ENCODE results near the gene TRIM29.

The TRIM29 gene

GRCh38 chr11:120098503-120099020 is 39.4 kb downstream of the TRIM29 start:
- in situ Hi-C loops (cut with MboI; ENCODE audit: low sequenced_read_pairs), result no loop called here

GRCh38 chr11:120097721-120098385 is 40.1 kb downstream of the TRIM29 start:
- in situ Hi-C loops (cut with MboI; ENCODE audit: low sequenced_read_pairs), result no loop called here

DNA sequence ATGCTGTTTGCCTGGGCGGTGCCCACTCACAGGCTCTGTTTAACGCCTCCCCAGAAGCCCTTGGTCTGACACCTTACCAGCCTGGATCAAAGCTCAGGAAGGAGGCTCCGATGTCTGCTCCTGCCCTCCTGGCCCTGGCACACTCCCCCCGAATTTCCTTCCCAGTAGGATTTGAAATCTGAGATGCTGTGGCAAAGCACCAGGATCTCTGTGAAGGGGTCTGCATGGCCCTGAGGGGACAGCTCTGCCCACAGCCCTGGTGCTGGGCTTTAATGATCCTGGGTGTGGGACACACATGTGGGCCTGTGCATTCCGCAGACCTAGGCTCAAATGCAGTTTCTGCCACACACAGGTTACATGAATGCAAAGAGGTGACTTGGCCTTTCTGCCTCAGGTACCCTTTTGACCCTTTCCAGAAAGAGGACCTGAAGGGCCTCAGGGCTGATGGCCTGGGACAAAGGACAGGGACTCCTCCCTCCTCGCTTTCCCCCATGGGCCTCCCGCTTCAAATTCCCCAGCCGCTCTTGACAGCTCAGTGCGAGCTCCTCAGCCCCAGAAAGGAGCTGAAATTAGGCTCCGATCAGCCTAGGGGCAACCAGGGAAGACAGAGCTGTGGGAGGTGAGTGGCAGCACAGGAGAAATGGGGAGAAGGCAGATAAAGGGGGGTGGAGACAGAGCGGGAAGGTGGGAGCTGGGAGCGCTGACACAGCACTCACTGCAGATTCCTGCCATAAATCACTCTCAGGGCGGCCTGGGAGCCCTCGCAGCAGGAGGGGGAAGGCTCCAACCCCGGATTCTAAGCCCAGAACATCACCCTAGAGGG is 41.3 kb downstream of the TRIM29 start:
- in situ Hi-C loops (cut with MboI; ENCODE audit: low sequenced_read_pairs), result no loop called here

DNA sequence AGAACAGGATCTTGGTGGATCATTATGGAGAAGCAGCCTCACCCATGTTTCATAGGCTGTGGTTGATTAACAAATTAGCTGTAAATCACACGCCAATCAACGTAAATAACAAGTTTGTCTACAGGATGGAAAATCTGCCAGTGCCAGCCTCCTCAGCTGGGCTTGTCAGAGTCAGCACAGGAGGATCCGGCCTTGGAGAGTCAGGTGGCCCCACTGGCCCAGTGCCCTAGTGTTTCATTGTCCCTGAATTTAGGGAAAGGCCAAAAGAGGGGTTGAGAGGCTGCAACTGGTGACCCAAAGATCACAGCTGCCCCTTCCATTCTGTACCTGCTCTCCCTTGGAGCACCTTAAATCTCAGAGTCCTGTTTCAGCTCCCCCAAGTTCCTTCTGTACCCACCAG is 42.4 kb downstream of the TRIM29 start:
- in situ Hi-C loops (cut with MboI; ENCODE audit: low sequenced_read_pairs), result no loop called here

DNA sequence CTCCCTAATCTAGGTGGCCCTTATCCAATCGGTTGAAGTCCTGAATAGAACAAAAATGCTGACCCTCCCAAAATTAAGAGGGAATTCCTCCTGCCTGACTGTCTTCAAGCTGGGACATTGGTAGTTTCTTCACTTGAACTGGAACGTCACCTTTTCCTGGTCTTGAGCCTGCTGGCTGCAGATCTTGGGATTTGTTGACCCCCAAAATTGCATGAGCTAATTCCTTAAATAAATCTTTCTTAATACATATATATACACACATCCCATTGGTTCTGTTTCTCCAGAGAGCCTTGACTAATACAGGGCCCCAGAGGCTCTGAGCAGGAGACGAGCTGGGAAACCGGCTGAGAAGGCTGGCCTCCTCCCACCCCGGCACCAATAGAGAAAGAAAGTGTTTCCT is 46.2 kb downstream of the TRIM29 start:
- in situ Hi-C loops (cut with MboI; ENCODE audit: low sequenced_read_pairs), result no loop called here

DNA sequence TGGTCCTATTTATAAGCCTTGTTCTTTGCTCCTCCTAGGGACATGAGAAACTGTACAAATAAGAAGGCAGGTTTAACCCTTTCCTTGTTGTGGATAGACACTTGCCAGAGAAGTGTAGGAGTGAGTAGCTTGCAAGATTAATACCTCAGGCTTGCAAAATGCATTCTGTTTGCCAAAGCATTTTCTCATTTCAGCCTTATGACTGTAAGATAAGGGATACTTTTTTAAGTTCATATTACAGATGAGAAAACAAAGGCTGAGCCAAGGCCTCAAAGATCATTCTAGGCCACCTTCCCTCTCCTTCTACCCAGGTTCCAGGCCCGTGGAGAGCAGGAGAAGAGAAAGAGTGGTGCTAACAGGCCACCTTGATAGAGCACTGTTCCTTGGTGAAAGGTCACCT is 46.8 kb downstream of the TRIM29 start:
- in situ Hi-C loops (cut with MboI; ENCODE audit: low sequenced_read_pairs), result no loop called here

DNA sequence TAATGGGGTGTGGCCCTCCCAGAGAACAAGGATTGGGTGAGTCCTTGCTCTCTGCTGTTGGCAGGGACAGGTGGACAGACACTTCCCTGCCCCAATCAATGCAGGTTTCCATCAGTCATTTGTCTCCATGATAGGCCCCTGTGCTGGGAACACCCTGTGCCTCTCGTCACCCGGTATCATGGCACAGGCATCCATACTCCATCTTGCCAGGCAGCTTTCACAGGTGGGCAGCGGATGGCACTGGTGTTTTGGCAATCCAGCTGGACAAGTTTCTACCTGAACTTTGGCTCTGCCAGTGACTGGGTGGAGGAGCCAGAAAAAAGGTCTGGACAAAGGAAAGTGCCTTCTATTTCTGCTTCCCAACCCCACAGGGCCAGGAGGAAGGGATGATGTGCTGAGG is 47.5 kb downstream of the TRIM29 start:
- in situ Hi-C loops (cut with MboI; ENCODE audit: low sequenced_read_pairs), result no loop called here

DNA sequence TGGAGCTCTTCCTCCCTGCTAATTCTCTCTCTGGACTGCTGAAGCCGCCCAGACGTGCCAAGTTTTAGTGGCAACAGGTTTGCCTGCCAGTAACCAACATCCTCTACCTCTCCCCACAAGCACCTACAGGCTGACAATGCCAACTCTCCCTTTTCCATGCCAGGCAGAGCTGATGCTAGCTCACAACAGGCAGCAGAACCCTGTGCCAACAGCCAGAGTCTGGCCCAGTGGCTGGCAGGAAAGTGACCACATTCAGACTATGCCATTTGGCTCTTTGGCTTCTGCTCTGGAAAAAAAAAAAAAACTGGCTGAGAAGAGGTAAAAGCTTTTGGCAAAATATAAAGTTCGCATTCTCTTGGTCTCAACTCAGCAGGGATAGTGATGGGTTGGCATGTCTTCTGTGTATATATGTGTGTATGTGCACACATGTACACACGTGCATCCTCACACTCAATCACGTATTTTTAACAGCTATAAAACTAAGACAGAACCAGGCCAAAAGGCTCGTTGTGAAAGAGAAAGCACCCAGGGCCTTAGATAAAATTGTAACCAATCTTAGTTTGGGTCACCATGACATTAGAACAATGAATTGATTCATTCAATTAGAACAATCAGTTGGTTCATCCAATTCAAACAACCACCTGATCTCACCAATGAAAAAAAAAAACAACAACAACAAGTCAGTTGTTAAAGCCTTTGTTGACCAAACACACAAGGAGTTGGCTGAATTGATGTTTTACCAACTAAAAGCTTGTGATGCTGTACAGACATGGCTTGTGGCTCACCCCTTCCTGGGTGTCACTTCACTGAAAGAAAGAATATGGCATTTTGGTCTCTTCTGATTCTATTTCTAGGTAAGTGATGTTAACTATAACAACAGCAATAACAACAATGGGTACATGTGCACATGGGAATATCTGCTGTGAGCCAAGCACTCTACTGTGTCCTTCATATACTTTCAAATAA is 48.6 kb downstream of the TRIM29 start:
- in situ Hi-C loops (cut with MboI; ENCODE audit: low sequenced_read_pairs), result no loop called here

- in situ Hi-C loops (cut with MboI; ENCODE audit: low sequenced_read_pairs), result no loop called here
Observed at GRCh38 chr11:120088056-120088455, 49.9 kb downstream of the TRIM29 start.

DNA sequence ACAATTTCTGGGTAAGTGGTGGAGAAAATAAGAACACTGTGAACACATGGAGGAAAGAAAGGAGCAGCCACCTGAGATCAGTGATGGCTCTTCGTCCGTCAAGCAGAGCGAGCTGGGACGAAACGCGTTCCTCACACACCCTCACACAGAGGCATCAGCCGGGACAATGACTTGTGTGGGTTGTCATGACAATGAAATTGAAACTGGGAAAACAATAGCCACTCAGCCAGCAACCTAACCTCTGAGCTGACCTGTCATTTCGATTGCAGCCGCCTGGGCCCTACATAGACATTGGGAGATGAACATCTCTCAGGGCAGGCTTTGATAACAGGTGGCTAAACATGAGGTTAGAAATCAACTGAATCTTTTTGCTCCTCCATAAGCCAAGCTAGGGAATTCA is 51.3 kb downstream of the TRIM29 start:
- in situ Hi-C loops (cut with MboI; ENCODE audit: low sequenced_read_pairs), result no loop called here

DNA sequence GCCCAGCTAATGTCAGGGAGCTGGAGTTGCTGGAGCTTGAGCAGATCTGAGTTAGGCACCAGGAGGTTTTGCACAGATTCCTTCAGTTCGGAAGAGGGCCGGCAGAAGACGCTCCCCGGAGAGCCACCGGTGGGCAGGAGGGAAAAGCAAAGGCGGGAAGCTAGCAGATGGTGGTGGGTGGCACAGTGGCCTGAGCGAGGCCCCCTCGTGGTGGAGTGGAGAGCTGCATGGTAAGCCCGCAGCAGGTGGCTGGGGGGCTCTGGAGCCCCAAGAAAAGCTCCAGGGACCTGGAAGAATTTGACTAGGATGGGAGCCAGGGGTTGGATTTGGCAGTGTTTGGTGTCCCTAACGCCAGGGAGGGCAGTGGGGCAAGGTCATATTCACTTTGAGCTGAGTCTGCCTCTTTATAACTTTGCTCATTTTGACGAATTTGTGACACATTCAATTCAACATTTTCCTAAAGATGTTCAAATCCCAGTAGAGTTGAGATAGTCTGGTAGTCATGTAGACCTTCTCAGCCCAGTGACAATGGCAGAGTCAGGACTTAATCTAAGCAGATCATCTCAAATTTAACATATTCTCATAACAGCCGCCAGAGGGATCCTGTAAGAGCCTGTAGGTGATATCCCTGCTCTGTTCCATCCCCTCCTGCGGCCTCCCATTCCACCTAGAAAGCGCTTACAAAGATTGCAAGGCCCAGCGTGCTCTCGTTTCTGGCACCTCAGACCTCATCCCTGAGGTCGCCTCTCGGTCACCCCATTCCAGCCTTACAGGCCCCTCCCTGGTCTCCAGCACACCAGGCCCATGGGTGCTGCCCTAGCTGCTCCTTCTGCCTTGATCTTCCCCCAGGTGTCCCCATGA is 57.9 kb downstream of the TRIM29 start:
- in situ Hi-C loops (cut with MboI; ENCODE audit: low sequenced_read_pairs), result no loop called here

DNA sequence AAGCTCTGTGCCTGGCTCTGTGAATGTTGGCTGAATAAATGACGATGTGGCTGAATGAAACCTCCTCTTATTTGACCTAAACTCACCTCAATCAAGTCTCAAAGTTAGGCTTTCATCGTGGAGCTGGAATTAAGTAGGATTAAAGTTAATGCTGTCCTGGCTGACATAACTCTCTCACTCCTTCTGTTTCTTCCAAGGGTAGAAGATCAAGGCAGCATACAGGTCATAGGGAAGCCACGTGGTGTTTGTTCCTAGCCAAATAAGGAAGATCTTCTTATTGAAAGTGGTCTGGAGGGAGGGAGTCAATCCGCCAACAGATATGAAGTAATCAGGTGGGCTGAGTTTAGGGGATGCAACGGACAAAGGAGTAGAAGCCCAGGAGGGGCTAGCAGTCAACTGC is 59.5 kb downstream of the TRIM29 start:
- in situ Hi-C loops (cut with MboI; ENCODE audit: low sequenced_read_pairs), result no loop called here

DNA sequence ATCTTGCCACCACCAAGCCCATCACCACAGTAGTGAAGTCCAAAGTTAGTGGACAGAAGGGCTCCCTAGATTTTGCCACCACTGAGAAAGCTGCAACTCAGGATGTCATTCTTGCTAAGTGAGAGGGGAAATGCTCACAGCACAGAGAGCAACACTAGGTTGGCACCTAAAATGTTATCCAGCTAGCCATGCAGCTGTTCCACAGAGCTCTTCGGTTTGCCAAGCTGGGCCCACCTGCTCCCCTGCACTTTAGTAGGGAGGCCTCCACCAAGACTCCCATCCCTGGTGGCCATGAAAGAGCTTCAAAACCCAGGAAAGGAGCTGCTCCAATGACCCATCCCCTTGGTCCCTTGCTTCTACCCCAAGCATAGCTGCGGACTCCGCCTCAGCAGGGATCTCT is 63.8 kb downstream of the TRIM29 start:
- in situ Hi-C loops (cut with MboI; ENCODE audit: low sequenced_read_pairs), result no loop called here

DNA sequence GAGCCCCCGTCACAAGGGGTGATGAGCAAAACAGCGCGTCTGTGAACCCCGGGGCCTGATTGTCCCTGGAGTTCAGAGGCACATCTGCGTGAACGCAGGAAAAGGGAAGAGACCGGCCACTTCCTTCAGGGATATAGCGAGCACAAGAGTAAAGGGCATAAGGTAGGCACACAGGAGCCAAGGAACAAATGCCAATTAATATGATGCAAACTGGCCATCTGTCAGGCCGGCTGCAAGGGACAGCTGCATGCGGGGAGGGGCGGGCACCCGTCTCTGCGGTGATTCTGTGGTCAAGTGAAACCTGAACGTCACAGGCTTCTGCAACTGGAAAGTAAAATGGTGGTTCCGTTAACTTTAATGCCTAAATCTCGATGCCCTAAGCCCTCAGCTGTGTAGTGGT is 64.7 kb downstream of the TRIM29 start:
- in situ Hi-C loops (cut with MboI; ENCODE audit: low sequenced_read_pairs), result no loop called here

- in situ Hi-C loops (cut with MboI; ENCODE audit: low sequenced_read_pairs), result no loop called here
Observed at GRCh38 chr11:120068114-120068573, 69.8 kb downstream of the TRIM29 start.

- in situ Hi-C loops (cut with MboI; ENCODE audit: low sequenced_read_pairs), result no loop called here
Observed at GRCh38 chr11:120067438-120068113, 70.3 kb downstream of the TRIM29 start.

DNA sequence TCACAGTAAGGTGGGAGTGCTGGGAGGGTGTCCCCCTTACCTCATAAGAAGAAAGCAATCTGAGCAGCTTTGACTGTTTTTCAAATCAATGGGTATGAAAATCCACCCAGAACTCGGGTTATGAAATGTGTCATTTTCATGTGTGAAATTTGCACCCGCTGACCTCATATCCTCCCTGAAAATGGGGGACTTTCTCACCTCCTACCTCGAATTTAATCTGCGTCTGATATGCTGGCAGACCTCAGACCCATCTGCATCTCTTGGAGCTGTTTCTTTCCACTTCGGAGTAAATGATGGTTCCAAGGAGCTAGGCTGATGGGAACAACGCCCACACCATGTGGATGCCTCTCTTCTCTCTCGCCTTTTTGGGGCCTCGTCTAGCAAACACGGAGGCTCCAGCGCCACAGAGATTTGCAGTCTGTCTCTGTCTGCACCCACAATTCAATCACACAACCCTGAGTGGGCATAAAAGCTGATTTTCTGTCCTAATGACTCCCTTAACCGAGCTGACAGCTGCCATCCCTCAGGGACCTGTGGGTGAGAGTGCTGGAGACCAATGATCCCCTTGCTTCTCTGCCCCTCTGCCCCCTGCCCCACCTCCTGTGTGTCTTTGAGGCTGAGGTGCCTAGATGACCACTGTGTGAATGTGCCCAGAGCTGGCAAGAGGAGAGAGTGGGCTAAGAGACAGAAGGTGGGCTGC is 71.0 kb downstream of the TRIM29 start:
- in situ Hi-C loops (cut with MboI; ENCODE audit: low sequenced_read_pairs), result no loop called here

GRCh38 chr11:120065876-120066275 is 72.0 kb downstream of the TRIM29 start:
- in situ Hi-C loops (cut with MboI; ENCODE audit: low sequenced_read_pairs), result no loop called here

- in situ Hi-C loops (cut with MboI; ENCODE audit: low sequenced_read_pairs), result no loop called here
Observed at GRCh38 chr11:120065176-120065575, 72.7 kb downstream of the TRIM29 start.

All from hTERT RPE-1 (cell line).